ENCODE data around the gene AP4B1. TPM values are rescaled to one million over a fixed set of nuclear protein-coding genes. Genes with fewer than 3 reads are reported as not detected.

The AP4B1 gene
- total and polyA plus RNA-seq, 9 of the 15 experiments (the other 6 are each of a cell fraction or from before 2014, with no cell fraction given), result 15.8 to 36.5 (median 24.6) TPM

DNA sequence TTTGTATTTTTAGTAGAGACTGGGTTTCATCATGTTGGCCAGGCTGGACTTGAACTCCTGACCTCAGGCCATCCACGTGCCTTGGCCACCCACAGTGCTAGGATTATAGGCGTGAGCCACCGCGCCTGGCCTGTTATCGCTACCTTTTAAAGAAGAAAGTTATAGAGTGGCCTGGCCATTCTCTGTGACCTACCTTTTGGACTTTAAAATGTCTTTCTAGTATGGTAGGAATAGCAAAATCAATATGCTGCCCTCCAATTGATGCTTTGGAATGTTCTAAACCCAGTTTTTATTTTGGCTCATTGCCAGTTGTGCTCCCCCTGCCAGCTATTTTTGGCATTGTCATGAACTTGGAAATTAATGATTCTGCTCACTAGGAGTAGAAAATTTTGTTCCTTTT is 44.4 kb upstream of the AP4B1 start (continued):
- no peak for TF ChIP-seq RCOR1 (IDR thresholded peaks at IDR 0.05; ENCODE audit: borderline replicate concordance in 1 of 2, low read depth in 2 of 2, low read length in 2 of 2)
- TF ChIP-seq ZHX1 (conservative IDR thresholded peaks at IDR 0.05; ENCODE audit: low read length), result no peak
- TF ChIP-seq VEZF1 (CRISPR knock-in tag; IDR thresholded peaks at IDR 0.05), result no peak; the same call in 1 of the 2 replicates
- TF ChIP-seq, protein P1, sequence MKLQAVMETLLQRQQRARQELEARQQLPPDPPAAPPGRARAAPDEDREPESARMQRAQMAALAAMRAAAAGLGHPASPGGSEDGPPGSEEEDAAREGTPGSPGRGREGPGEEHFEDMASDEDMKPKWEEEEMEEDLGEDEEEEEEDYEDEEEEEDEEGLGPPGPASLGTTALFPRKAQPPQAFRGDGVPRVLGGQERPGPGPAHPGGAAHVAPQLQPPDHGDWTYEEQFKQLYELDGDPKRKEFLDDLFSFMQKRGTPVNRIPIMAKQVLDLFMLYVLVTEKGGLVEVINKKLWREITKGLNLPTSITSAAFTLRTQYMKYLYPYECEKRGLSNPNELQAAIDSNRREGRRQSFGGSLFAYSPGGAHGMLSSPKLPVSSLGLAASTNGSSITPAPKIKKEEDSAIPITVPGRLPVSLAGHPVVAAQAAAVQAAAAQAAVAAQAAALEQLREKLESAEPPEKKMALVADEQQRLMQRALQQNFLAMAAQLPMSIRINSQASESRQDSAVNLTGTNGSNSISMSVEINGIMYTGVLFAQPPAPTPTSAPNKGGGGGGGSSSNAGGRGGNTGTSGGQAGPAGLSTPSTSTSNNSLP (IDR thresholded peaks at IDR 0.05; ENCODE audit: borderline replicate concordance, low read depth, low read length), result no peak
- TF ChIP-seq, protein P2, sequence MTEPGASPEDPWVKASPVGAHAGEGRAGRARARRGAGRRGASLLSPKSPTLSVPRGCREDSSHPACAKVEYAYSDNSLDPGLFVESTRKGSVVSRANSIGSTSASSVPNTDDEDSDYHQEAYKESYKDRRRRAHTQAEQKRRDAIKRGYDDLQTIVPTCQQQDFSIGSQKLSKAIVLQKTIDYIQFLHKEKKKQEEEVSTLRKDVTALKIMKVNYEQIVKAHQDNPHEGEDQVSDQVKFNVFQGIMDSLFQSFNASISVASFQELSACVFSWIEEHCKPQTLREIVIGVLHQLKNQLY (CRISPR knock-in tag; conservative IDR thresholded peaks at IDR 0.05), result no peak
- TF ChIP-seq TCF15 (CRISPR knock-in tag; IDR thresholded peaks at IDR 0.05), result no peak
- TF ChIP-seq CBX2 (IDR thresholded peaks at IDR 0.05; ENCODE audit: insufficient read depth, low read length, poor library complexity, severe bottlenecking), result no peak
- peak; percentile 57 to 72 (median 66); a peak in 5 of 6 replicates for TF ChIP-seq CTCF (IDR thresholded peaks at IDR 0.05 in 2 of 3, conservative IDR thresholded peaks at IDR 0.05 in 1 of 3; ENCODE audit: insufficient read depth in 2 of 3, low read depth in 1 of 3, low read length in 3 of 3)
- TF ChIP-seq HNRNPK (IDR thresholded peaks at IDR 0.05; ENCODE audit: low read depth, low read length, poor library complexity, severe bottlenecking), result no peak
- TF ChIP-seq ZNF23 (CRISPR knock-in tag; IDR thresholded peaks at IDR 0.05), result no peak
- no peak for TF ChIP-seq ETS2 (tag; IDR thresholded peaks at IDR 0.05; ENCODE audit: borderline replicate concordance, poor library complexity, severe bottlenecking)

Measured in K562 (cell line).